Aorta (tissue), 5 donors: Measurements from ENCODE around the gene BDKRB2. TPM values are rescaled to one million over a fixed set of nuclear protein-coding genes. Genes with fewer than 3 reads are reported as not detected.

Experiments used
- ATAC-seq: fragments of 200-7000 bp; cut with Tn5 transposase; one replicate; pipeline ENCODE4 v1.9.1; 2022; ENCODE audit warnings: moderate library complexity; ENCODE audit not compliant: low FRiP score
- DNase-seq, 2 donors: peaks; one replicate each; pipeline ENCODE4 v3.0.0-alpha.2; 2020
- H3K27ac ChIP-seq, 2 donors: one replicate each; pipeline ENCODE4 v1.5.1; 2013; ENCODE audit warnings: low read length in 2 of 2, mild to moderate bottlenecking in 2 of 2, moderate library complexity in 2 of 2, control low read depth in 1 of 2, inconsistent platforms in 1 of 2, low read depth in 1 of 2
- H3K27me3 ChIP-seq, 2 donors: one replicate each; pipeline ENCODE4 v1.6.1; 2013; ENCODE audit warnings: control low read depth in 1 of 2, low read length in 1 of 2, mild to moderate bottlenecking in 1 of 2, moderate library complexity in 1 of 2; ENCODE audit not compliant: insufficient read depth in 2 of 2, control insufficient read depth in 1 of 2
- H3K36me3 ChIP-seq, 2 donors: one replicate each; pipeline ENCODE4 v1.6.1; 2013; ENCODE audit warnings: control low read depth in 1 of 2, low read length in 1 of 2, mild to moderate bottlenecking in 1 of 2; ENCODE audit not compliant: insufficient read depth in 2 of 2, control insufficient read depth in 1 of 2
- H3K4me1 ChIP-seq, 2 donors: one replicate each; pipeline ENCODE4 v1.6.1; 2013; ENCODE audit warnings: low read length in 2 of 2, control low read depth in 1 of 2, mild to moderate bottlenecking in 1 of 2, moderate library complexity in 1 of 2; ENCODE audit not compliant: insufficient read depth in 2 of 2, control insufficient read depth in 1 of 2
- H3K4me3 ChIP-seq, 2 donors: one replicate each; pipeline ENCODE4 v1.5.1; 2013; ENCODE audit warnings: low read length in 2 of 2, control low read depth in 1 of 2, mild to moderate bottlenecking in 1 of 2
- H3K9me3 ChIP-seq: one replicate; pipeline ENCODE4 v1.6.1; 2013; ENCODE audit warnings: mild to moderate bottlenecking, low read length; ENCODE audit not compliant: control insufficient read depth
- WGBS, 2 donors: extraction: QIAGEN DNeasy Blood & Tissue Kit; methylation state at CpG; one replicate each; pipeline ENCODE4 v1.1.7; 2013; 5-methylcytosine and 5-hydroxymethylcytosine counted together
- intact Hi-C, 2 donors: fragments of 100-400 bp; cut with DNase I; formaldehyde crosslinking; loops; one replicate each; pipeline versions ENCODE4 v1.14.2 to v1.15.0; 2022
- polyA plus RNA-seq, 2 donors: library from polyadenylated mRNA; stranded (reverse); fragments of 200-250 nt; gene quantifications; one replicate each; pipeline ENCODE4 v1.2.3, GENCODE V29; 2013
- total RNA-seq, 2 donors: library from RNA; stranded (reverse); fragmentation: NEBNext Ultra II Directional; extraction: Animal tissue kit (Norgen Biotek cat#: 25700); gene quantifications; one replicate each; pipeline ENCODE4 v1.2.1, GENCODE V29; 2021
- donor health status: healthy with polysubstance abuse.
- donor health status: Bipolar disorder and iron deficiency.
- donor health status: DM: no; HTN: no; CAD: no.
- donor health status: DM: no; HTN: no; CAD: no.
- donor health status: DM: yes; HTN: yes; CAD: no.

BDKRB2 gene
- total and polyA plus RNA-seq, 4 donors, result 5.2 to 12.2 TPM; not detected in 2

- Histone ChIP-seq H3K9me3 (peaks cover 7% of the 10 kb centered on the region), H3K27ac (no peak overlapping the region), H3K4me3 (no peak overlapping the region), H3K27me3 (no peaks in the 10 kb centered on the region), H3K4me1 (no peaks in the 10 kb centered on the region), H3K36me3 (no peaks in the 10 kb centered on the region)
- DNase-seq (no peak), ATAC-seq (no peak)
- intact Hi-C loops, result no loop called here
- WGBS, 2 donors, result 79 to 83% methylated on average over 10 of the region's 10 CpGs
These were observed 9.3 kb downstream of the BDKRB2 start for GRCh38 chr14:96213871-96214465.

- Histone ChIP-seq H3K27me3 (no peaks in the 10 kb centered on the region), H3K4me1 (no peaks in the 10 kb centered on the region), H3K4me3 (no peak overlapping the region), H3K27ac (no peak overlapping the region), H3K36me3 (no peaks in the 10 kb centered on the region), H3K9me3 (peaks cover 7% of the 10 kb centered on the region)
- intact Hi-C loops, result no loop called here
- DNase-seq (no peak), ATAC-seq (no peak)
- 74 to 81% methylated on average over 4 of the region's 4 CpGs for WGBS, 2 donors
These were observed 10.2 kb downstream of the BDKRB2 start for GRCh38 chr14:96214793-96215192.

GRCh38 chr14:96215452-96216244, 11.0 kb downstream of the BDKRB2 start:
- no peaks in the 10 kb centered on the region for H3K27me3 ChIP-seq
- H3K4me3 ChIP-seq, result no peak overlapping the region
- H3K27ac ChIP-seq, result no peak overlapping the region
- H3K36me3 ChIP-seq, result no peaks in the 10 kb centered on the region
- intact Hi-C loops, result no loop called here
- DNase-seq (no peak), ATAC-seq (no peak)
- WGBS, 2 donors, result 86 to 88% methylated on average over 7 of the region's 7 CpGs
- H3K4me1 ChIP-seq, result no peaks in the 10 kb centered on the region
- H3K9me3 ChIP-seq, result peaks cover 7% of the 10 kb centered on the region

- ATAC-seq (no peak), DNase-seq (no peak)
- peaks cover 4% of the 10 kb centered on the region for H3K9me3 ChIP-seq
- 80 to 83% methylated on average over 1 of the region's 1 CpG for WGBS, 2 donors
- no peak overlapping the region for H3K4me3 ChIP-seq
- intact Hi-C loops, result no loop called here
- H3K36me3 ChIP-seq, result no peaks in the 10 kb centered on the region
- H3K27me3 ChIP-seq, result no peaks in the 10 kb centered on the region
- H3K27ac ChIP-seq, result no peak overlapping the region
- no peaks in the 10 kb centered on the region for H3K4me1 ChIP-seq
These were observed 12.0 kb downstream of the BDKRB2 start for GRCh38 chr14:96216627-96217026.

GRCh38 chr14:96217376-96217913, 12.8 kb downstream of the BDKRB2 start:
- WGBS, 2 donors, result 71% methylated on average over 8 of the region's 8 CpGs
- intact Hi-C loops, result no loop called here
- ATAC-seq (no peak), DNase-seq (no peak)
- H3K4me3 ChIP-seq, result no peak overlapping the region
- no peaks in the 10 kb centered on the region for H3K36me3 ChIP-seq
- H3K9me3 ChIP-seq, result peaks cover 2% of the 10 kb centered on the region
- H3K27me3 ChIP-seq, result no peaks in the 10 kb centered on the region
- no peak overlapping the region for H3K27ac ChIP-seq
- H3K4me1 ChIP-seq, result no peaks in the 10 kb centered on the region

GRCh38 chr14:96221109-96221650, 16.5 kb downstream of the BDKRB2 start:
- intact Hi-C loops, result no loop called here

GRCh38 chr14:96221841-96222240, 17.2 kb downstream of the BDKRB2 start:
- Histone ChIP-seq H3K9me3 (no peaks in the 10 kb centered on the region), H3K27me3 (no peaks in the 10 kb centered on the region), H3K27ac (no peak overlapping the region), H3K36me3 (no peaks in the 10 kb centered on the region), H3K4me1 (no peaks in the 10 kb centered on the region), H3K4me3 (no peak overlapping the region)
- ATAC-seq (no peak), DNase-seq (no peak)
- intact Hi-C loops, result no loop called here
- 74 to 80% methylated on average over 8 of the region's 8 CpGs for WGBS, 2 donors

More at GRCh38 chr14:96221109-96221650, 16.5 kb downstream of the BDKRB2 start:
- Histone ChIP-seq H3K27ac (no peak overlapping the region), H3K27me3 (no peaks in the 10 kb centered on the region), H3K9me3 (no peaks in the 10 kb centered on the region), H3K4me1 (no peaks in the 10 kb centered on the region), H3K36me3 (no peaks in the 10 kb centered on the region), H3K4me3 (no peak overlapping the region)
- DNase-seq (no peak), ATAC-seq (no peak)
- 81 to 83% methylated on average over 7 of the region's 7 CpGs for WGBS, 2 donors

GRCh38 chr14:96224480-96225096, 19.9 kb downstream of the BDKRB2 start:
- DNase-seq (no peak), ATAC-seq (no peak)
- H3K27ac ChIP-seq, result no peak overlapping the region

More at GRCh38 chr14:96224480-96225096, 19.9 kb downstream of the BDKRB2 start:
- H3K4me1 ChIP-seq, result no peaks in the 10 kb centered on the region
- no peaks in the 10 kb centered on the region for H3K27me3 ChIP-seq
- no peak overlapping the region for H3K4me3 ChIP-seq
- no peaks in the 10 kb centered on the region for H3K36me3 ChIP-seq
- intact Hi-C loops, result no loop called here
- WGBS, 2 donors, result 73 to 79% methylated on average over 8 of the region's 8 CpGs
- H3K9me3 ChIP-seq, result peaks cover 5% of the 10 kb centered on the region
